CD14-positive monocyte (primary cell): ENCODE measurements around the gene DLD. TPM values are rescaled to one million over a fixed set of nuclear protein-coding genes. Genes with fewer than 3 reads are reported as not detected.

Source experiments
- DNase-seq, 3 donors: peaks; one replicate each; pipeline ENCODE4 v3.0.0-alpha.2; 2011 to 2022
- H2AFZ ChIP-seq: 2 replicates; pipeline ENCODE4 v1.6.0; 2012; ENCODE audit warnings: mild to moderate bottlenecking, low read depth, low read length, inconsistent platforms; ENCODE audit not compliant: insufficient read depth, poor library complexity, severe bottlenecking
- H3K27ac ChIP-seq, 2 donors: 1 replicate in 1 of 2; 2 replicates in 1 of 2; pipeline ENCODE4 v1.5.1; 2012 to 2013; ENCODE audit warnings: low read length in 2 of 2, control low read depth in 1 of 2, inconsistent platforms in 1 of 2, low read depth in 1 of 2, mild to moderate bottlenecking in 1 of 2
- H3K27me3 ChIP-seq, 2 donors: one replicate each; pipeline versions ENCODE4 v1.6.0 to v1.6.1; 2011 to 2013; ENCODE audit warnings: low read length in 2 of 2; ENCODE audit not compliant: control insufficient read depth in 2 of 2, insufficient read depth in 2 of 2
- H3K36me3 ChIP-seq, 2 donors: replicated peaks in 1 of 2; 1 replicate in 1 of 2; 2 replicates in 1 of 2; pipeline versions ENCODE4 v1.5.1 to v1.6.1; 2012 to 2013; ENCODE audit warnings: low read length in 2 of 2, control low read depth in 1 of 2, inconsistent platforms in 1 of 2, mild to moderate bottlenecking in 1 of 2; ENCODE audit not compliant: insufficient read depth in 2 of 2, control insufficient read depth in 1 of 2
- H3K4me1 ChIP-seq, 2 donors: 1 replicate in 1 of 2; 2 replicates in 1 of 2; pipeline versions ENCODE4 v1.5.1 to v1.6.1; 2012 to 2013; ENCODE audit warnings: low read length in 2 of 2, control low read depth in 1 of 2, inconsistent platforms in 1 of 2, mild to moderate bottlenecking in 1 of 2, moderate library complexity in 1 of 2; ENCODE audit not compliant: insufficient read depth in 2 of 2, control insufficient read depth in 1 of 2
- H3K4me2 ChIP-seq: replicated peaks from 2 replicates; pipeline ENCODE3; 2012; ENCODE audit warnings: low read length, moderate library complexity, mild to moderate bottlenecking; ENCODE audit not compliant: poor library complexity, severe bottlenecking; ENCODE audit errors: extremely low read depth
- H3K4me3 ChIP-seq, 3 experiments: fragments of 200-600 bp in 1 of 3; sonication (generic) in 1 of 3; replicated peaks in 1 of 3; 1 replicate in 2 of 3; 2 replicates in 1 of 3; pipeline ENCODE4 v1.5.1; 2011 to 2013; ENCODE audit warnings: low read length in 3 of 3, mild to moderate bottlenecking in 3 of 3, control low read depth in 2 of 3, low read depth in 2 of 3, inconsistent platforms in 1 of 3, moderate library complexity in 1 of 3
- H3K79me2 ChIP-seq: 2 replicates; pipeline ENCODE4 v1.6.0; 2012; ENCODE audit warnings: mild to moderate bottlenecking, control low read depth, inconsistent platforms, low read length, moderate library complexity; ENCODE audit not compliant: insufficient read depth
- H3K9ac ChIP-seq: 2 replicates; pipeline ENCODE4 v1.6.0; 2017; ENCODE audit warnings: low read length, mild to moderate bottlenecking; ENCODE audit not compliant: insufficient read depth, poor library complexity, severe bottlenecking
- H3K9me3 ChIP-seq, 2 donors: replicated peaks in 1 of 2; 1 replicate in 1 of 2; 2 replicates in 1 of 2; pipeline versions ENCODE4 v1.5.1 to v1.6.1; 2012 to 2013; ENCODE audit warnings: low read length in 2 of 2, control low read depth in 1 of 2; ENCODE audit not compliant: control insufficient read depth in 1 of 2, insufficient read depth in 1 of 2
- H4K20me1 ChIP-seq: 2 replicates; pipeline ENCODE4 v1.6.0; 2012; ENCODE audit warnings: mild to moderate bottlenecking, low read length, control low read depth, moderate library complexity; ENCODE audit not compliant: insufficient read depth
- H3K27ac Mint-ChIP-seq, 7 donors: one replicate each; pipeline ENCODE4 v1.8.0; 2020; ENCODE audit warnings: mild to moderate bottlenecking in 7 of 7, mixed read lengths in 7 of 7, moderate library complexity in 6 of 7, inconsistent platforms in 2 of 7
- H3K27me3 Mint-ChIP-seq, 3 donors: one replicate each; pipeline ENCODE4 v1.8.0; 2021 to 2022; ENCODE audit warnings: low read depth in 3 of 3, mild to moderate bottlenecking in 3 of 3, mixed read lengths in 3 of 3, moderate library complexity in 3 of 3, inconsistent platforms in 1 of 3
- H3K36me3 Mint-ChIP-seq, 2 donors: one replicate each; pipeline ENCODE4 v1.8.0; 2020; ENCODE audit warnings: mixed read lengths in 2 of 2, inconsistent platforms in 1 of 2, mild to moderate bottlenecking in 1 of 2
- H3K4me1 Mint-ChIP-seq: one replicate; pipeline ENCODE4 v1.8.0; 2020; ENCODE audit warnings: mild to moderate bottlenecking, mixed read lengths
- H3K4me3 Mint-ChIP-seq, 2 donors: one replicate each; pipeline ENCODE4 v1.8.0; 2020; ENCODE audit warnings: mild to moderate bottlenecking in 2 of 2, mixed read lengths in 2 of 2, moderate library complexity in 1 of 2
- H3K9me3 Mint-ChIP-seq, 7 donors: one replicate each; pipeline ENCODE4 v1.8.0; 2020 to 2022; ENCODE audit warnings: mixed read lengths in 7 of 7, mild to moderate bottlenecking in 6 of 7, moderate library complexity in 6 of 7, inconsistent platforms in 2 of 7
- CTCF ChIP-seq: fragments of 200-600 bp; IDR thresholded peaks from one replicate; pipeline ENCODE4 v1.8.0; 2022; ENCODE audit warnings: antibody characterized with exemption, mild to moderate bottlenecking
- WGBS: methylation state at CpG from one replicate; pipeline ENCODE4 v1.1.5; 2013; ENCODE audit warnings: missing lambda C conversion rate; ENCODE audit not compliant: insufficient coverage; 5-methylcytosine and 5-hydroxymethylcytosine counted together
- intact Hi-C, 2 donors: fragments of 100-400 bp; cut with micrococcal nuclease; formaldehyde crosslinking; loops; one replicate each; pipeline versions ENCODE4 v1.15.0 to v1.15.1; 2023
- polyA plus RNA-seq, 3 donors: library from polyadenylated mRNA; depleted of rRNA in 1 of 3; unstranded in 2 of 3; stranded (reverse) in 1 of 3; fragments of 300-500 nt in 2 of 3; fragments of >200 nt in 1 of 3; fragmentation: Illumina TruSeq in 2 of 3; gene quantifications; 1 replicate in 2 of 3; 2 replicates in 1 of 3; pipeline ENCODE4 v1.2.3, GENCODE V29; 2012 to 2021

DLD gene
- polyA plus RNA-seq, 3 donors: 54.5 to 73.6 (median 70.1) TPM

- Histone ChIP-seq H3K27me3 (no peaks in the 10 kb centered on the region), H3K9me3 (no peaks in the 10 kb centered on the region), H3K4me1 (peaks cover 24 to 31% of the 10 kb centered on the region in 2 donors), H4K20me1 (peaks cover 9% of the 10 kb centered on the region), H2AFZ (no peak overlapping the region), H3K79me2 (peaks cover 45% of the 10 kb centered on the region), H3K4me2 (no peak overlapping the region), H3K4me3 (no peak overlapping the region), H3K9ac (no peak overlapping the region), H3K36me3 (peaks cover 61 to 74% of the 10 kb centered on the region in 2 donors), H3K27ac (peak overlapping the region in 1 of 2 donors; percentile 28)
- Mint-ChIP-seq H3K27me3 (no peaks in the 10 kb centered on the region), H3K27ac (peak overlapping the region in 2 of 7 donors; percentile 19 to 22), H3K36me3 (peaks cover 73 to 79% of the 10 kb centered on the region in 2 donors), H3K9me3 (peaks cover 0 to 2% (median 0%) of the 10 kb centered on the region in 7 donors), H3K4me1 (peaks cover 36% of the 10 kb centered on the region), H3K4me3 (no peak overlapping the region)
- DNase-seq: no peak
- intact Hi-C loops: no loop called here
- no CpG with 5 or more reads among the region's 1 CpG for WGBS
- TF ChIP-seq CTCF: no peak
Observed at GRCh38 chr7:107909445-107909844, 18.5 kb downstream of the DLD start.

- peaks cover 9% of the 10 kb centered on the region for H4K20me1 ChIP-seq
- no peak overlapping the region for H2AFZ ChIP-seq
- peaks cover 22 to 36% of the 10 kb centered on the region in 2 donors for H3K4me1 ChIP-seq
- intact Hi-C loops: no loop called here
- H3K36me3 ChIP-seq: peaks cover 49 to 66% of the 10 kb centered on the region in 2 donors
- Mint-ChIP-seq H3K27me3 (no peaks in the 10 kb centered on the region), H3K4me1 (peaks cover 36% of the 10 kb centered on the region), H3K4me3 (no peak overlapping the region), H3K9me3 (peaks cover 0 to 2% (median 0%) of the 10 kb centered on the region in 7 donors), H3K36me3 (peaks cover 62 to 70% of the 10 kb centered on the region in 2 donors), H3K27ac (peak overlapping the region in 5 of 7 donors; percentile 3 to 66 (median 15))
- H3K4me3 ChIP-seq: no peak overlapping the region
- no peak overlapping the region for H3K9ac ChIP-seq
- H3K27me3 ChIP-seq: no peaks in the 10 kb centered on the region
- no peak overlapping the region for H3K4me2 ChIP-seq
- H3K9me3 ChIP-seq: no peaks in the 10 kb centered on the region
- DNase-seq: no peak
- peak overlapping the region in 1 of 2 donors; percentile 21 for H3K27ac ChIP-seq
- H3K79me2 ChIP-seq: peaks cover 39% of the 10 kb centered on the region
- TF ChIP-seq CTCF: no peak
- WGBS: no CpG with 5 or more reads among the region's 2 CpGs
Observed at GRCh38 chr7:107911981-107912380, 21.0 kb downstream of the DLD start.
